Neural cell (in vitro differentiated cells): ENCODE results near the gene CTNNBL1. TPM values are rescaled to one million over a fixed set of nuclear protein-coding genes. Genes with fewer than 3 reads are reported as not detected.

ENCODE experiments used
- H2AFZ ChIP-seq: fragments of 200-600, 300-800 bp; sonication (generic), shearing (Covaris generic); 2 replicates; pipeline ENCODE4 v1.6.0; 2014; ENCODE audit warnings: low read depth, mild to moderate bottlenecking, antibody characterized with exemption, low read length, moderate library complexity
- H3F3A ChIP-seq: fragments of 200-600 bp; shearing (Covaris generic); 2 replicates; pipeline ENCODE4 v1.6.1; 2016; ENCODE audit warnings: mild to moderate bottlenecking, moderate library complexity, mixed read lengths, antibody characterized with exemption, low read length; ENCODE audit not compliant: insufficient read depth, poor library complexity, severe bottlenecking
- H3K27ac ChIP-seq: fragments of 200-600, 300-800 bp; sonication (generic), shearing (Covaris generic); 2 replicates; pipeline ENCODE4 v1.5.1; 2014; ENCODE audit warnings: mild to moderate bottlenecking, low read length, moderate library complexity
- H3K27me3 ChIP-seq: fragments of 300-800, 200-600 bp; sonication (generic), shearing (Covaris generic); 2 replicates; pipeline ENCODE4 v1.6.0; 2014; ENCODE audit warnings: mild to moderate bottlenecking, low read depth, low read length, moderate library complexity; ENCODE audit not compliant: insufficient read depth
- H3K36me3 ChIP-seq: fragments of 300-800, 200-600 bp; sonication (generic), shearing (Covaris generic); 2 replicates; pipeline ENCODE4 v1.5.1; 2014; ENCODE audit warnings: mild to moderate bottlenecking, antibody characterized with exemption, low read length, moderate library complexity; ENCODE audit not compliant: insufficient read depth
- H3K4me2 ChIP-seq: fragments of 300-800, 200-600 bp; sonication (generic), shearing (Covaris generic); 2 replicates; pipeline ENCODE4 v1.6.0; 2014; ENCODE audit warnings: mild to moderate bottlenecking, low read length
- H3K4me3 ChIP-seq: fragments of 300-800, 200-600 bp; sonication (generic), shearing (Covaris generic); 2 replicates; pipeline ENCODE4 v1.5.1; 2014; ENCODE audit warnings: mild to moderate bottlenecking, low read length, moderate library complexity
- H3K79me2 ChIP-seq: fragments of 200-600 bp; shearing (Covaris generic); replicated peaks from 2 replicates; pipeline ENCODE4 v1.6.0; 2014; ENCODE audit warnings: mild to moderate bottlenecking, low read length, moderate library complexity; ENCODE audit not compliant: insufficient read depth
- H3K9ac ChIP-seq: fragments of 300-800, 200-600 bp; sonication (generic), shearing (Covaris generic); 2 replicates; pipeline ENCODE4 v1.6.1; 2016; ENCODE audit warnings: mild to moderate bottlenecking, low read length, mixed read lengths
- H3K9me2 ChIP-seq: fragments of 200-600 bp; shearing (Covaris generic); 2 replicates; pipeline ENCODE4 v1.6.1; 2016; ENCODE audit warnings: mild to moderate bottlenecking, low read length, mixed read lengths; ENCODE audit not compliant: insufficient read depth
- H3K9me3 ChIP-seq: fragments of 200-600, 300-800 bp; sonication (generic), shearing (Covaris generic); 2 replicates; pipeline ENCODE4 v1.6.1; 2016; ENCODE audit warnings: mild to moderate bottlenecking, mixed run types, low read length, moderate library complexity, mixed read lengths
- H4K20me1 ChIP-seq: fragments of 200-600 bp; shearing (Covaris generic); 2 replicates; pipeline ENCODE4 v1.6.1; 2016; ENCODE audit warnings: mild to moderate bottlenecking, mixed run types; ENCODE audit not compliant: insufficient read depth
- CTCF ChIP-seq: fragments of 450-650 bp; IDR thresholded peaks from 2 replicates; pipeline ENCODE4 v1.5.1; 2014; ENCODE audit warnings: antibody characterized with exemption, mild to moderate bottlenecking, moderate library complexity; ENCODE audit not compliant: poor library complexity, severe bottlenecking
- EP300 ChIP-seq: fragments of 450-650 bp; conservative IDR thresholded peaks from 2 replicates; pipeline ENCODE4 v1.6.1; 2014; ENCODE audit warnings: antibody characterized with exemption, mild to moderate bottlenecking, moderate library complexity; ENCODE audit not compliant: poor library complexity, severe bottlenecking
- EZH2 ChIP-seq: fragments of 200-600, 300-800 bp; shearing (Covaris generic), sonication (generic); IDR thresholded peaks from 2 replicates; pipeline ENCODE4 v1.6.1; 2014; ENCODE audit warnings: antibody characterized with exemption, low read length, borderline replicate concordance, mild to moderate bottlenecking; ENCODE audit not compliant: insufficient read depth, poor library complexity, severe bottlenecking
- MXI1 ChIP-seq: fragments of 450-650 bp; conservative IDR thresholded peaks from 2 replicates; pipeline ENCODE4 v1.6.1; 2014; ENCODE audit warnings: antibody characterized with exemption, mild to moderate bottlenecking; ENCODE audit not compliant: poor library complexity, severe bottlenecking
- POLR2AphosphoS5 ChIP-seq: IDR thresholded peaks from 2 replicates; pipeline ENCODE4 v1.6.1; 2012
- RAD21 ChIP-seq: fragments of 450-650 bp; conservative IDR thresholded peaks from 2 replicates; pipeline ENCODE4 v1.6.1; 2014; ENCODE audit warnings: antibody characterized with exemption, mild to moderate bottlenecking, moderate library complexity
- REST ChIP-seq: IDR thresholded peaks from 2 replicates; pipeline ENCODE4 v1.6.1; 2012; ENCODE audit warnings: borderline replicate concordance
- SMC3 ChIP-seq: fragments of 450-650 bp; conservative IDR thresholded peaks from 2 replicates; pipeline ENCODE4 v1.6.1; 2014; ENCODE audit warnings: antibody characterized with exemption, mild to moderate bottlenecking, moderate library complexity; ENCODE audit not compliant: poor library complexity
- TAF1 ChIP-seq: IDR thresholded peaks from 2 replicates; pipeline ENCODE4 v1.6.1; 2012; ENCODE audit warnings: low read depth
- polyA plus RNA-seq: library from polyadenylated mRNA; depleted of rRNA; stranded (reverse); fragments of >200 nt; gene quantifications from 2 replicates; pipeline ENCODE4 v1.2.3, GENCODE V29; 2014

CTNNBL1 gene
- polyA plus RNA-seq, 1 donor from 2014 or later = 32.6 TPM

GRCh38 chr20:37841971-37842370 is 148.1 kb downstream of the CTNNBL1 start:
- no peak for TF ChIP-seq REST
- TF ChIP-seq EP300 = peak; percentile 70
- no peak for TF ChIP-seq MXI1
- no peak for TF ChIP-seq EZH2
- TF ChIP-seq POLR2AphosphoS5 = peak; percentile 39
- TF ChIP-seq SMC3 = no peak
- no peak for TF ChIP-seq TAF1
- no peak for TF ChIP-seq CTCF
- H3K27me3 ChIP-seq = no peaks in the 10 kb centered on the region
- no peaks in the 10 kb centered on the region for H3K79me2 ChIP-seq
- peaks cover 9% of the 10 kb centered on the region for H3F3A ChIP-seq
- no peaks in the 10 kb centered on the region for H3K9me3 ChIP-seq
- no peaks in the 10 kb centered on the region for H3K9me2 ChIP-seq
- H2AFZ ChIP-seq = peak overlapping the region; percentile 27
- no peaks in the 10 kb centered on the region for H4K20me1 ChIP-seq
- peak overlapping the region; percentile 30 for H3K4me3 ChIP-seq
- H3K9ac ChIP-seq = peak overlapping the region; percentile 52
- peak overlapping the region; percentile 34 for H3K4me2 ChIP-seq
- H3K27ac ChIP-seq = peak overlapping the region; percentile 69
- no peaks in the 10 kb centered on the region for H3K36me3 ChIP-seq

GRCh38 chr20:37845241-37845681 is 151.4 kb downstream of the CTNNBL1 start:
- peaks cover 9% of the 10 kb centered on the region for H3F3A ChIP-seq
- no peak overlapping the region for H2AFZ ChIP-seq
- H3K4me2 ChIP-seq = no peak overlapping the region
- no peak overlapping the region for H3K27ac ChIP-seq
- H3K79me2 ChIP-seq = no peaks in the 10 kb centered on the region
- H3K9ac ChIP-seq = no peak overlapping the region
- H3K4me3 ChIP-seq = no peak overlapping the region
- no peaks in the 10 kb centered on the region for H3K9me3 ChIP-seq
- TF ChIP-seq EZH2 (no peak), POLR2AphosphoS5 (no peak)
- no peaks in the 10 kb centered on the region for H3K9me2 ChIP-seq
- H3K27me3 ChIP-seq = no peaks in the 10 kb centered on the region
- H4K20me1 ChIP-seq = no peaks in the 10 kb centered on the region
- no peaks in the 10 kb centered on the region for H3K36me3 ChIP-seq

GRCh38 chr20:37845878-37846277 is 152.0 kb downstream of the CTNNBL1 start:
- Histone ChIP-seq H3K27ac (no peak overlapping the region), H3K9me3 (no peaks in the 10 kb centered on the region), H3K36me3 (no peaks in the 10 kb centered on the region), H3K79me2 (no peaks in the 10 kb centered on the region), H3K27me3 (no peaks in the 10 kb centered on the region), H3K4me3 (no peak overlapping the region), H3K4me2 (no peak overlapping the region), H3F3A (peaks cover 9% of the 10 kb centered on the region), H3K9ac (no peak overlapping the region), H4K20me1 (no peaks in the 10 kb centered on the region), H3K9me2 (no peaks in the 10 kb centered on the region), H2AFZ (no peak overlapping the region)
- TF ChIP-seq CTCF (no peak), POLR2AphosphoS5 (no peak), TAF1 (no peak), EZH2 (no peak), RAD21 (no peak), SMC3 (no peak), REST (no peak)
